DMS114 treated with DMSO at 0.1 percent for 48 hours (cell line): ENCODE measurements around the gene CHEK2.
"Not testable (repeated sequence)": the region's sequence is repeated elsewhere in the genome, so short reads cannot be mapped to it uniquely, and the experiment has no call there.

Source experiments
- DNase-seq: peaks from one replicate; lab custom pipeline; 2025; ENCODE audit not compliant: unreplicated experiment; lab: John Stamatoyannopoulos, UW

Gene CHEK2

DNA sequence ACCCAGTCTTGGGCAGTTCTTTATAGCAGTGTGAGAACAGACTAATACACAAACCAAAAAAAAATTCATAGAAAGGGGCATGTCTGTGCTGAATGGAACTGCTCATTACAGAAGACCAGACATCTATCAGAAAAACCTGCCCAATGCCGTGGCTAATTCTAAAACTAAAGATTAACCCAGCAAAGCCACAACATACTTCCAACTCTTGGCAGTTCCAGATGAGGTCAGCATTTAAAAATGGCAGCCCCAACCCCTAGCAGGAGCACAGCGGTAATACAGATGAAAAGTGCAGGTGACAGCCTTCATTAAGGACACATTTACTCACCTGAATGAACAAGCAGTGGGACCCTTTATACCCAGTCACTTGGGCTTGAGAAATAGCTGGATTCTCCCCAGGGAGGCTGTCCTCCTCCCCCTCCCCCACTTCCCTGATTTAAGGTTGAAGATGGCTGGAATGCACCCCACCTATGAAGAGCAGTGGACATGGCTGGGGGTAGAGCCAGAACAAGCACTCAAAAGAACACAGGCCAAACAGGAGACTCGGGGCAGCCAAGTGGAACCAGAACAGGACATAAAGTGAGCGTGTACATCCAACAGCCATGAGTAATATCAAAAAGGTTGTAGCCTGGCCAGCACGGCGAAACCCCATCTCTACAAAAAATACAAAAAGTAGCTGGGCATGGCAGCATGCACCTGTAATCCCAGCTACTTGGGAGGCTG, 48.4 kb downstream of the CHEK2 start:
- DNase-seq = not testable (repeated sequence)

DNA sequence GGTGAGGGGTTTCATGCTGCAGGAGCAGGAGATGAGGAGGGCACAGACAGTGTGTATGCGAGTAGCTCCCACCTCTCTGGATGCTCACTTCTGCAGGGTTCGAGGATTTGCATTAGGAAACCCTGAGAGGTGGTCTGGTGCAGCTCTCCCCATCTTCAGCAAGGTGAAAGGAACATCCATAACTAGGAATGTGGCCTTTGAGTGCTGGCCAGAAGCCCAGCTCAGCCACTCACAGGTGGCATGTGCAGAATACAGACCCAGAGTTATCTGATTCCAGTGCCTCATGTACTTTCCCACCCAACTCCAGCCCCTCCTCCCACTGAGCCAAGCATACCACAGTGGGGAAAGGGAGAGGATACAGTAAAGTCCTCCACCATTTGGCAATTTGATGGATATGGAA, 51.8 kb downstream of the CHEK2 start:
- DNase-seq = not testable (repeated sequence)

DNA sequence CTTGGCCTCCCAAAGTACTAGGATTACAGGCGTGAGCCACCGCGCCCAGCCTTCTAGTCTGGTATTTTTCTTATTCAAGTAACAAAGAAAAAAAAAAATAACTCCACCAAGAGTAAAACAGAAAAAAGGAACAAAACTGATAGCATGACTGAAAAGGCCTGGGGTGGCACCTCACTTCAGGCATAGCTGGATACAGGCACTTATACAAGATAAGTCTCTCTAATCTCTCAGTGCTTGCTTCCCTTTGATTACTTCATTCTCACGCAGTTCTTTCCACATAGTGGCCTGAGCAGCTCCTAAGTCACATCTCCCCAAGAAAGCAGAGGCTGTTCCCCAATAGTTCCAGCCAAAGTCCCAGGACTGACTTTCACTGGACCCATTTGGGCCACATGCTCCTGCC, 58.7 kb downstream of the CHEK2 start:
- not testable (repeated sequence) for DNase-seq

DNA sequence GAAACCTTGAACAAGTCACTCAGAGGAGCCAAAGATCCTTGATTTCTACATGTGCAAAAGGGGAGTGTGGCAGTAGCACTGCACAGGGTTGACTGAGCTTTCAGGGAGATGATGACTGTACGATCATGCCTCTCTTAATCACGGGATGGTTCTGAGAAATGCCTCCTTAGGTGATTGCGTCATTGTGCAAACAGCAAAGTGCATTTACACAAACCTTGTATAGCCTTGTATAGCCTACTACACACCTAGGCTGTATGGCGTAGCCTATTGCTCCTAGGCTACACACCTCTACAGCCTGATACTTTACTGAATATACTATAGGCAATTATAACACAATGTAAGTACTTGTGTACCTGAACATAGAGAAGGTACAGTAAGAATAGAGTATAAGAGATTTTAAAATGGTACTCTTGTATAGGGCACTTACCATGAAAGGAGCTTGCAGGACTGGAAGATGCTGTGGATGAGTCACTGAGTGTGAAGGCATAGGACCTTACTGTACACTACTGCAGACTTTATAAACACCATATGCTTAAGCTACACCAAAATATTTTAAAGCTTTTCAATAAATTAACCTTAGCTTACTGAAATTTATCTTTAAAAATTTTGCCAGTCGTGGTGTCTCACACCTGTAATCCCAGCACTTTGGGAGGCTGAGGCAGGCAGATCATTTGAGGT, 60.7 kb downstream of the CHEK2 start:
- not testable (repeated sequence) for DNase-seq

DNA sequence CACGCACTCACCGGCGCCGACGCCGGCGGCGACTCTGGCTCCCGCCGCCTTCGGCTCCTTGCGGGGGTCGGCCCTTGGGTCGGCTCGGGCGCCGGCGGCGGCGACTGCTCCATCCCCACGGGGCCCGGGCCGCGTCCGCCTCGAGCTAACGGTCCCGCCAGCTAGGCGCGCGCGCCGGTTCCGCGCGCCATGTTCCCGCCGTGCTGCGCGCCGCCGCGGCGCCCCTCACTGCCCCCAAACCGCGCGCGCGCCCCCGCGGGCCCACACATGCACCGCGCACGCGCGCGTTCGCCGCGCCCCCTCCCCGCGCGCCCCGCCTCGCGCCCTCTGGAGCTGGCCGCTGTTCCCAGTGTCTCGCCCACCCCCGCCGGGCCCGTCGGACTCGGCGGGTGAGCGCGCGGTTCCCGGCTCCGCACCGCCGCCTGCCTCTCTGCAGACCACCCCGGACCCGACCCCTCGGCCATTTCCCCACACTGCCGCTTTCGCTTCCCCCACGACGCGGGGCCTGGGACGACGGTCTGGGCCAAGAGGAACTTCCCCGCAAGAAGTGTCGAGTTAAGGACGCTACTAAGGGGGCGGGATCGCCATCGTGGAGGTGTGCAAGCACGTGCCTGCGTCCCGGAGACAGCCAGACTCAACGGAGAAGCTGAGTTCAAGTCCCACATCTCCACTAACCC, 61.9 kb downstream of the CHEK2 start, which contains the start of gene TTC28:
Gene TTC28, minus strand, starts transcription at position 230 of the 677 bp plus-strand sequence. Its CDS starts 117 bp downstream, at position 113.
- DNase-seq = peak; percentile 39

DNA sequence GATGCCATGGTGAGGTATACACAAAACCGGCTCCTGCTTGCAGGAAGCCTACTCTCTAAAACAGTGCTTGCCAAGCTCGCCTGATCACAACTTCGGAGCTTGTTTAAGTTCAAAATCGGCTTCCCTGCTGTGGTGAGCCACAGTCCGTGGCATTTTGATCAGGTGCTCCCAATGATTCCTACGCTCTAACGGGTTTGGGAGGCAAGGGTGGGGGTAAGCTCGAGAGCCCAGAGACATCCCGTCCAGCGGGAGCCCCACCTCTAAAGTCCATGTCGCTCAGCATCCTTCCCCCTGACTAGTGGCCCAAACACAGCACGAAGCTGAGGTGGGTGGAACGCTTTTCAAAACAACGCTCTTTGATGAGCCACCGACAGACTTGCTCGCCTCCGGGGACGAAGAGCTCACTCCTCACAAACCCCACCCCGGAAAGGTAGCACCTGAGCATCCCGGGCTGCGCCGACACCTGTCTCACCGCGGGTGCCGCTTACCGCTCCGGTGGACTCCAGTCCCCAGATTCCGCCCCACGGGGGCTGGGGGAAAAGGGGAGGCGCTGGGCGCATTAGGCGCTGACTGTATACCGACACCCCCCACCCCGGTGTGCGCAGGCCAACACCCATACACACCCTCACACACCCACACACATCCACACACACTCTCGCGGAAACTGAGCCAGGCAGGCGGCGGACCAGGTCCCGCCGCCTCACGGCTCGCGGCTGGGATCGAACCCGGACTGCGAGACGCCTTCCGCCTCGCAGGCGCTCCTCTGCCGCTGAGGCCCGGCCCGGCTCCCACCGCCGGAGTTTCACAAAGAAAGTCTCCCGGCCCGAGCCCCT, 62.6 kb downstream of the CHEK2 start:
- DNase-seq = not testable (repeated sequence)

DNA sequence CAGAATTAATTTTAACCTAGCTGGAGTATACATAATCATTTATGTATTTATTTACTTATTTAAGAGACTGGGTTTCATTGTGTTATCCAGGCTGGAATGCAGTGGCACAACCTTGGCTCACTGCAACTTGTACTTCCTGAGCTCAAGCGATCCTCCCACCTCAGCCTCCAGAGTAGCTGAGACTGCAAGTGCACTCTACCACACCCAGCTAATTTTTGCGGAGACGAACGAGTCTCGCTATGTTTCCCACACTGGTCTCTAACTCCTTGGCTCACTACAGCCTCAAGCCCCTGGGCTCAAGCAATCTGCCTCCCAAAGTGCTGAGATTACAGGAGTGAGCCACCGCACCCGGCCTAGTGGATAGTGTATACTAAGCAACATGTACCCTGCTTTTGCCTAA, 63.5 kb downstream of the CHEK2 start:
- DNase-seq = not testable (repeated sequence)

DNA sequence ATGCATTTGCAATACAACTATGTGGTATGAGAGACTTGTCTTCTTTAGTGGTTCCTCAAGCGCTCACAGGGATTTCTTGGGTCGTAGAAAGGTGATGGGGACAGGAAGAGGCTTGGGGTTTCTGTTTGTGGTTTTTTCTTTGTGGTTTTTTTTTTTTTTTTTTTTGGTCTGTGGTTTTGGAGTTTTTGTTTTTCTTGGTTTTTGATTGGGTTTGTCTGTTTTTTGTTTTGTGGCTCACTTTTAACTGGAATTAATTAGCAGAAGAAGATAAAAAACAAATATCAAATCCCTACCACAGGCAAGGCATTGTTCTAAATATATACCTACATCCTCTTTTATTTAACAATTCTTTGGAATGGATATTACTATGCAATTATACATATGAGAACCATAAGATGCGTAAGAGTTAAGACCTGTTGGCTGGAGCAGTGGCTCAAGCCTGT, 67.5 kb downstream of the CHEK2 start:
- DNase-seq = no peak

DNA sequence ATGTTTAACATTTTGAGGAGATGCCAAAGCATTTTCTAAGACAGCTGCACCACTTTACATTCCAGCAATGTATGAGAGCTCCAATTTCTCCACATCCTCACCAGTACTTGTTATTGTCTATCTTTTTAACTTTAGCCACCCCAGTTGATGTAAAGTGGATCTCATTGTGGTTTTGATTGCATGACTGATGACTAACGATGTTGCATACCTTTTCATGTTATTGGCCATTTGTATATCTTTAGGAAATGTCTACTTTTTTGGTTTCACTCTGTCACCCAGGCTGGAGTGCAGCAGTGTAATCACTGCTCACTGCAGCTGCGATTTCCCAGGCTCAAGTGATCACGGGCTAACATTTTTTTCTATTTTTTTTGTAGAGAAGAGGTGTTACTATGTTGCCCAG, 70.9 kb downstream of the CHEK2 start:
- no peak for DNase-seq

DNA sequence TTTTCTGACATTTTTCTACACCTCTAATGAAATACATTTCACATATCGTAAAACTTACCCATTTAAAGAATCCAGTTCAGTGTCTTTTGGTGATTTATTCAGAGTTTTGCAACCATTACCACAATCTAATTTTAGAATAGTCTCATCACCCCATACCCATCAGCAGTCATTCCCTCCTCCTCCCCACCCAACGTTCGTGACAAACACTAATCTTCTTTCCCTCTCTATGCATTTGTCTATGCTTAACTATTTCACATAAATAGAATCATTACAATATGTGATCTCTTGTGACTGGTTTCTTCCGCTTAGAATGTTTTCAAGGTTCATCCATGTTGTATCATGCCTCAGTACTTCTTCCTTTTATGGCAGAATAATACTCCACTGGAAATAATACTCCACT, 71.5 kb downstream of the CHEK2 start:
- no peak for DNase-seq

DNA sequence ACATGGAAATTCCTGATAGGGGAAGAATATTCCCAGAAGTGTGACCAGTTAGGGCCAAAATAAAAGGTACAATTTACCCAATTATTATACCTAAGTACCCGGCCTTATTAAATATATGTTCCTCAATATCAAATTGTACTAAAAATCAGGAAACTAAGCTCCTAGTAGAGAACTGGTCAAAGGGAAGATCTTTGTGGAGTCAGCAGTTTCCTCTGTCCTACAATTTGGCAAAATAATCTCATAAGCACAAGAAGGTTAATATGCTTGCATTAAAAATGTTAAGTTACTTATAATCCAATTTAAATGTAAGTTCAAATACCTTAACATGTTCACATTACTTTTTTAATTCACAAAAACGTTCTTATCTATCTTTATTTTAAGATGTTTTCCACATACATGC, 72.2 kb downstream of the CHEK2 start:
- no peak for DNase-seq

DNA sequence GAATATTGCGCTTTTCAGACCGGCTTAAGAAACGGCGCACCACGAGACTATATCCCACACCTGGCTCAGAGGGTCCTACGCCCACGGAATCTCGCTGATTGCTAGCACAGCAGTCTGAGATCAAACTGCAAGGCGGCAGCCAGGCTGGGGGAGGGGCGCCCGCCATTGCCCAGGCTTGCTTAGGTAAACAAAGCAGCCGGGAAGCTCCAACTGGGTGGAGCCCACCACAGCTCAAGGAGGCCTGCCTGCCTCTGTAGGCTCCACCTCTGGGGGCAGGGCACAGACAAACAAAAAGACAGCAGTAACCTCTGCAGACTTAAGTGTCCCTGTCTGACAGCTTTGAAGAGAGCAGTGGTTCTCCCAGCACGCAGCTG, 78.1 kb downstream of the CHEK2 start:
- not testable (repeated sequence) for DNase-seq

DNA sequence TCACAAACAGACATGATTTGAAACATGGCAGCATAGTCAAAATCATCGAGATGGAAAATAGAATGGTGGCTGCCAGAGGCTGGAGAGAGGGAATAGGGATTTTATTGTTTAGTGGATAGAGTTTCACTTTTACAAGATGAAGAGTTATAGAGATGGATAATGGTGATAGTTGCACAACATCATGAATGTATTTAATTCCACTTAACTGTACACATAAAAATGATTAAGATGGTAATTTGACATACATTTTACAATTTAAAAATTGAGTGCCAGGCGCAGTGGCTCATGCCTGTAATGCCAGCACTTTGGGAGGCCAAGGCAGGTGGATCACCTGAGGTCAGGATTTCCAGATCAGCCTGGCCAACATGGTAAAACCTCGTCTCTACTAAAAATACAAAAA, 83.2 kb downstream of the CHEK2 start:
- no peak for DNase-seq

DNA sequence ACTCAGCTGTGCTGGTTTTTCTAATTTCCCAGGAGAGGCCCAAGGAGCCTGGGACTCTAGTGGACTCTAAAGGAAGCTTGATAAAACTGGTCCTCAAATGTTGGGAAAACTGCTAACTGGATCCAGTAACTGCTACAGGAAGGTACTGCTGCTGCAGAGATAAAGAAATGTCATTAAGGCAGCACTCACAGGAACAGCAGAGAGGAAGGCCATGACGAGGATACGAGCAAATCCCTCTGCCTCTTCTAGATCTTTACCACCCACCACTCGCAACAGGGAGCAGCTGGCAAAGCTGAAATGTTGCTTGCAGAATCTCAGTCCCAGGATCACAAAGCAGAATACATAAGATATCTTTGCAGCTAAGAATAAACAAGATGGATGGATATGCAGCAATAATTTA, 85.4 kb downstream of the CHEK2 start:
- DNase-seq = no peak

DNA sequence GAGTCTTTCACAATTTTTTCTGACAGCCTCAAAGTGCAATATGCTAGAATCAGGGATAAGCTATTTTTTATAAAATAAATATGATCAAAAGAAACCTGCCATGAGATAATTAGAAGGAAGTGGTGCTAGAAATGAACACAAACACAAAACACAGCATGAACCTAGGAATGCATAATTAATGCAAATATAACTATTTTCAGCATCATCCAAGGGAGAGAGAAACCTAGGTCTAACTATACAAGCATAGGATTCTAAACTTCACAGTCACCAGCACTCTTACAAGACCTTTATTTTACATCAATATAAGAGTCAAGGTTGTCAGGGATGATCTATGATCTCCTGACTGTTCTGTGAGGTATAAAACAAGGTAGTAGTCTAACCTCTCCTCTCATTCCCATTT, 91.2 kb downstream of the CHEK2 start:
- no peak for DNase-seq

DNA sequence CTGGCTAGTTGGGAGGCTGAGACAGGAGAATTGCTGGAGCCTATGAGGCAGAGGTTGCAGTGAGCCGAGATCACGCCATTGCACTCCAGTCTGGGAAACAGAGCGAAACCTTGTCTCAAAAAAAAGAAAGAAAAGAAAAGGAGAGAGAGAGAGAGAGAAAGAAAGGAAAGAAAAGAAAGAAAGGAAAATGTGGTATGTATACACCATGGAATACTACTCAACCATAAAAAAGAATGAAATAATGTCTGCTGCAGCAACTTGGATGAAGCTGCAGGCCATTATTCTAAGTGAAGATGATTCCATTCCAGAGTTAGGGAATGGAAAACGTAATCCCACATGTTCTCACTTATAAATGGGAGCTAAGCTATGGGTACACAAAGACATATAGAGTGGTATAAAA, 92.8 kb downstream of the CHEK2 start:
- DNase-seq = no peak

DNA sequence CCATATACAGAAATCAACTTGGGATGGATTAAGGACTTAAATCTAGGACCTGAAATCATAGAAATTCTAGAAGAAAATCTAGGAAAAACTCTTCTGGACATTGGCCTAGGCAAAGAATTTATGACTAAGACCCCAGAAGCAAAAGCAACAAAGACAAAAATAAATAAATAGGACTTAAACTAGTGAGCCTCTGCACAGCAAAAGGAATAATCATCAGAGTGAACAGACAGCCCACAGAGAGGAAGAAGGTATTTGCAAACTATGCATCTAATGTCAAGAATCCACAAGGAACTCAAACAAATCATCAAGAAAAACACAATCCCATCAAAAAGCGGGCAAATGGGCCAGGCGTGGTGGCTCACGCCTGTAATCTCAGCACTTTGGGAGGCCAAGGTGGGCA, 94.4 kb downstream of the CHEK2 start:
- DNase-seq = no peak

DNA sequence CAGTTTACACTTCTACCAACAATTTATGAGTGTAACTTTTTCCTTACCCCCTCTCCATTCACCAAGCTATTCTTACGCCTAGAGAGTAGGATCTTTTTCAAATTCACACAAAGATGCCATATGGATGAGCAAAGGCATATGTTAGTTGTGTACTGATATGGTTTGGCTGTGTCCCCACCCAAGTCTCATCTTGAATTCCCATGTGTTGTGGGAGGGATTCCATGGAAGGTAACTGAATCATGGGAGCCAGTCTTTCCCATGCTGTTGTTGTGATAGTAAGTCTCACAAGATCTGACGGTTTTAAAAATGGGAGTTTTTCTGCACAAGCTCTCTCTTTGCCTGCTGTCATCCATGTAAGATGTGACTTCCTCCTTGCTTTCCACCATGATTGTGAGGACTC, 102.3 kb downstream of the CHEK2 start:
- no peak for DNase-seq
